Measurements from ENCODE around the gene SYNPO.

SYNPO gene

DNA sequence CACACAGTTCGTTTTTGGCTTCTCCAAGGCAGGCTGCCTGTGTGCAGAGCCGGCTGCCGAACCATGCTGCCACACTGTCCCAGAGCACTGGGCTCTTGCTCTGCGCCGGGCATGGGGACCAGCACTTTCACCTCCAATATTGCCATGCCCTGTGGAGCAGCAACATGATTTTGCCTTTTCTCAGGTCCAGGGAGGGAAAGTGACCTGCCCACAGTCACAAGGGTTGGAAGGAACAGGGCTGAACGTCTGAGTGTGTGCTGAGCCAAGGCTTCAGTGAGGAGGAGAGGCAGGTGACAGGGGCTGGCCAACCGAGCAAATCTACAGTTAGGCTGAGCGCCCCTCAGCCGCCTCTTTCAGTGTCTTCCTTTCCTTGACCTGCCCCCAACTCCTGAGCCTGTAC lies 34.0 kb upstream of the SYNPO start:
- DNase-seq (ENCODE audit: insufficient read length, low spot score) (no peak), FAIRE-seq (no peak)

DNA sequence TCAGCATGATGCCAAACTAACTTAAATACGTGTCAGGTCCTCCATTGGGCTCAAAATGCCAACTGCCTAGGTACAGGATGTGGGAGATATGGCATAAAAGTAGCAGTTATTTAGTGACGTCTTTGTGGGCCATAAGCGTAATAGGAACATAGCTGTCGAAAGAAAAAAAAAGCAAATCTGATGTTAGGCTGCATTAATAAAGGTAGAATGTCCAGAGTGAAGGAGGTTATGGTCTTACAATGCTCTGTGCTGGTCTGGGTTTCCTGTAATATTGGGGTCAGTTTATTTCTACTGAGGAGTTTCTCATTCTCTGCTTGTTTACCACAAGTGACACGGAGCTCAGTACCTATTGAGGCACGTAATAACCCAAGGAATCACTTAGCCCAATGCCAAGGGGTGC lies 33.4 kb upstream of the SYNPO start:
- FAIRE-seq: no peak
- no peak for DNase-seq (ENCODE audit: insufficient read length, low spot score)

DNA sequence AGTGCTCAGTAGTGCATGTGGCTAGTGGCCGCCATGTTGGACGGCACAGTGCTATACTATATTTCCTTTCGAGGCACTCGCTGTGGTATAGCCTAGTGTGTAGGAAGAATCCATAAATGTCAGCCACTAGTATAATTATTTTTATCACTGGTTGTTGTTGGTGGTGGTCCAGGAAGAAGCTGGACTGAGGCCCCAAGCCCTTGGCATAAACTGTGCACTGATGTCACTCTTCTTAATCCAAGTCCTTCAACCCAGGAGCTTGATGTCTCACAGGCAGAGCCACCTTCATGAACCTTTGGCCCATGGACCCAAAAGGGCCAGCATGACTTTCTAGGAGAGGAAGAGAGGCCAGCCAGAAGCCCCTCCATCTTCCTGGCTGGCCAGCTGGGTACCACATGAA lies 32.5 kb upstream of the SYNPO start:
- no peak for FAIRE-seq
- DNase-seq (ENCODE audit: insufficient read length, low spot score): no peak

DNA sequence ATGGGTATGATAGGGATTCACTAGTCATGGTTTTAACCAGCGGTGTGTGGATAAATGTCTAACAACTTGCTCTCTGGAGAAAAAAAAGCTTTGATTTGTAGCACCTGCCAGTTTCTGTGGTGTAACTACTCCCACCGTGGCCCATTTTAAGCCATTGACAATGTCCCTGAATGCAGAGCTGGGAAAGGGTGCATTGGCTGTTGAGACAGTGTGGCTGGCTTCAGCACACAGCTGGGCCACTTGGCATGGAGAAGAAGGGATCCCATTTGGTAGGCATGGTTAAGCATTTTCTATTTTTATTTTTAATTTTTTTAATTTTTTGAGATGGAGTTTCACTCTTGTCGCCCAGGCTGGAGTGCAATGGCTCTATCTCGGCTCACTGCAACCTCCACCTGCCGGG lies 31.5 kb upstream of the SYNPO start:
- FAIRE-seq: no peak
- no peak for DNase-seq (ENCODE audit: insufficient read length, low spot score)

DNA sequence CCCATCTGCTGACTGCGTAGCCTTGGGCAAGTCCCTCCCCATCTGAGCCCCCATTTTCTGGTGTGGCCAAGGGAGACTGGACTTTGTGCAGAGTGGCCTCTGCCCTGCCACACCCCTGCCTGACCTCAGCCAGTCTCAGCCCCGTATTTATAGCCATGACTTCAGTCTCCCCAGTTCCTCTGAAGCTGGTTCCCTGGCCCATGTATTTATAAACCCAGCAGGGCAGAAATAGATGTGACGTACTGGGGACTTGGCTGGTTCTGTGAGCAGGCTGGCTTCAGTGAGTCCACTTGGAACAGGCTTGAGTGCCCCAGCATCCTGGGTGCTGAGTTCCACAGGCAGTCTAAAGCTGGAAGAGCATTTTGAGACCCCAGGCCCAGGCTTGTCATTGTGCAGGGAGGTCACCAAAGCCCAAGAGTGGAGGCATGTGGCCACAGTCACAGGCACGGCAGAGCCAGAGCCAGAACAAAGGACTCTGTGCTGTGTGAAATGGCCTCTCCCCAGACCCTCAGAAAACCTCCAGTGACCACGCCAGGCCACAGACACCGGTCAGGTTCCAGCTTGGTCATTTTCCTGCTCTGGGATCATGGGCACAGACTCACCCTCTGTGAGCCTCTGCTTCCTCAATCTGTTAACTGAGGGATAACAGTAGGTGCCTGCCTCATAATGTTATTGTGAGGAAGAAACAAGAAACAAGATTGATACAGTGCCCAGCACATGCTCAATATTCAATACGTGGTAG lies 30.4 kb upstream of the SYNPO start:
- FAIRE-seq (no peak), DNase-seq (ENCODE audit: insufficient read length, low spot score) (no peak)

DNA sequence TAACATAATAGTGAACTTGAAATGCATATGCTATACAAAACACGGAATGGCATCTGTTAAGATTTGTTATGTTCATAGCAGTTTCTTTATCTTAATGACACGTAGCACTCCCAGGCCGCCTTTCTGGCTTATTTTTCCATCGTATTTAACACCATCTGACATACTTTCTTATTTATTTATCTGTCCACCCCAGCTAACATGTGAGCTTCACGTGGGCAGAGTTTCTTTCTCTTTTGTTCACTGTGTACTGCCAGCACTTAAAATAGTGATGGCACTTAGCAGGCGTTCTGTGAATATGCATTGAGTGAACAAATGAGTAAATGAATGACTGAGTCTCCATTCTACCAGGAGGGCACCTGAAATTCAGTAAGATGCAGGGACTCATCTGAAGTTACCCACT lies 29.4 kb upstream of the SYNPO start:
- DNase-seq (ENCODE audit: insufficient read length, low spot score): no peak
- FAIRE-seq: no peak

DNA sequence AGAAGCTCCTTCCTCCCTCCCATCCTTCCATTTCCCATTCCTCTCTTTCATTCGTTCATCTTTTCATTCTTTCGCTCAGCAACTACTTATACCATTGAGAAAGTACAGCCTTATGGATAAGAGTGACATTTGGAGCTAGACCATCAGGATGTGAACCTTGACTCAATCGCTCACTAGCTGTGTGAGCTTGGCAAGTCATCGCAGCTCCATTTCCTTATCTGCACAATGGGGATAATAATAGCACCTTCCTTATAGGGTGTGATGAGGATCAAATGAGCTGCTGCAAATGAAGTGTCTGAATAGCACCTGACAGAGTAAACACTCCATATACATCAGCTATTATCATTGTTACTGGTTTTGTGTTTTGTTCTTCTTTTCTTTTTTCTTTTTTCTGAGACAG lies 28.1 kb upstream of the SYNPO start:
- FAIRE-seq: no peak

DNA sequence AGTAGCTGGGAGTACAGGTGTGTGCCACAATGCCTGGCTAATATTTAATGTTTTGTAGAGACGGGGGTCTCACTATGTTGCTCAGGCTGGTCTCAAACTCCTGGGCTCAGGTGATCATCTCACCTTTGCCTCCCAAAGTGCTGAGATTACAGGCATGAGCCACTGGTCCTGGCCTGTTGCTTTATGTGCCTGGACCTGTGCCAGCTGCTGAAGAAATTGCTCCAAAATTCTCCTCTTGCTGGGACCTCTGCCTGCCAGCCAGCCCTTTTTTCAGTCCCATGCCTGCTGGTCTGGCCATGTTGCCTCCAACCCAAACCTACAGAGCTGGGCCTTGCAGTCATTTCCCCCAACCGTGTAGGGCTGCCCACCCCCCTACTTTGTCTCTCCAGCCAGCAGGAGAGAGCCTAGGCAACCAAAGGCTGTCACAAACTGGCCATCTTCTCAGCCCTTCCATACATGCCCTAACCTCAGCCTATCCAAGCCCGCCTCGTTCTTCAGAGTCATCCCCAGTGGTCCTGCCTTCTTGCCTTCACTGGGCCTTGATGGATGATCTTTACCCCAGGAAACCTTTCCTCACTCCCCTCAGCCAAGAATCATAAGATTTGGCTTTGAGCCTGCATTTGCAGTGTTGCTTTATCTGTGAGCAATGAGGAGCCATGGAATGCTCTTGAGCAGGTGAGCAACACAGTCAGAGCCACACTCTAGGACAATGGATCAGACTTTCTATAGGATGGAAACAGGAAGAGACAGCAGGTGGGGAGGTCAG lies 27.4 kb upstream of the SYNPO start:
- no peak for FAIRE-seq
- no peak for DNase-seq (ENCODE audit: insufficient read length, low spot score)

More for the DNA sequence above, 28.1 kb upstream of the SYNPO start:
- DNase-seq (ENCODE audit: insufficient read length, low spot score): no peak

DNA sequence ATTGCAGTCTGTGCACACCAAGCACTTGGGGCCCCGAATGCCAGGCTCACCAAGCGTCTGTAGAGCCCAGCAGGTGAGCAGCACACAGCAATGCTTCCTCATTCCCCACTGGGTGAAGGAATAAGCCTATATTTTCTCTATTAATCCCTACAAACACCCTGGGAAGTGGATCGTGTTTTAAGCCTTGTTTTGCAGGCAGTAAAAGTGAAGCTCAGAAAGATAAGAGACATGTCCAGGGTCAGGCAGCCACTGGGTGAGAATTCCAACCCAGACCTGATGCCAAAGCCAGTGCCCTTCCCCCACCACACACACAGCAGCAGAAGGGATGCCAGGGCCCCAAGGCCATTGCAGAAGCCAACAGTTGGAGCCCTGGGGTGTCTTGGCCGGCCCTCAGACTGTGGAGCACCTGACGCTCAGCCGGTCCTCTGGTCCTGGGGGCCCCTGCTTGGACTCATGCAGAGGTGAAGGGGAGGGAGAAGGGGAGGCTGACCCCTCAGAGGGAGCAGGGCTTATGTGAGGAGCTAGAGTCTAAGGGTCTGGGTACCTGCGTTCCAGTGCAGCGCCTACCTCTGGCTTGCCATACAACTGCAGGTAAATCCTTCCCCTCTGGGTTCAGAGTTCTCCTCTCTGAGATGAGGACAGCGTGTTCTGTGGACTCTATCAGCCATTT lies 26.3 kb upstream of the SYNPO start:
- FAIRE-seq: no peak
- DNase-seq (ENCODE audit: insufficient read length, low spot score): no peak

DNA sequence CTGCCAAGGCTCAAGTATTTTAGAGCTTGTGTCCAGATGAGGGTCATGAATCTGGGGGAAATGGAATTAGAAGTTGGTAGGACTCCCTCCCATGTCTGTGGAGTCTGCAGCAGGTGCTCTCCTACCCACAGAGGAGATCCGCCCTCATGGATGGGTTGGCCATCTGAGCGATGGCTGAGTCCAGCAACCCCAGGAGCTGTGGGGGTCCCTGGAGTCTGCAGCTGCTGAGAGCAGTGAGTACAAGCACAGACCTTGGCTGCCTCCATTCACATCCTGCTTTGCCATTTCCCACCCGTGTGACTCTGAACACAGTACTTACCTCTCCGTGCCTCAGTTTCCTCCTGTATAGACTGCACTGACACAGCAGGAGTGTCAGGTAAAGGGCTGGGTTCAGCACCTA lies 25.8 kb upstream of the SYNPO start:
- DNase-seq (ENCODE audit: insufficient read length, low spot score): no peak
- FAIRE-seq: no peak

DNA sequence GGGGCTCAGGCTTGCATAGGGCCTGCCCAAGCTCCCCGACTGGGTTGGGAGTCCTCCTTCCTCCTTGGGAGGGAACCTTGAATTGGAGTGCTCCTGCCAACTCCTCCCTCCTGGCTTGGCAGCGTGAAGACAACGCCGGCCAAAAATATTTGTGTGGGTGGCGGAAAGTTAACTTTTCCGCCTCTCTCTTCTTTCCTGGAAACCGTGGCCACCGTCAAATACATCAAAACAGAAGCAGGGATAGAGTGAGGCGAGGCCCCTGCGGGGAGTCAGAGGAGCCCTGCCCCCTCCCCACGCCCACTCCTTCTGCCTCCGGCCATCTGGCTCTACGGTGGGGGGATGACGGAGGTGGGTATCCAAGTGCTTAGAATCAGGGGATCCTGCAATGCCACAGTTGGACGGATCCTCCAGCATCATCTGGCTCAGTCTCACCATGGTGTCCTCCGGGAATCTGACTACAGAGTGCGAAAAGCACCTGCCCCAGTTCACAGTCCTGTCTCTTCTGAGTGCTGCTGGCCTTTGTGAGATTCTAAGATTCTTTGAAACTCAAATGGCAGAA lies 25.2 kb upstream of the SYNPO start:
- FAIRE-seq (no peak), DNase-seq (ENCODE audit: insufficient read length, low spot score) (no peak)

DNA sequence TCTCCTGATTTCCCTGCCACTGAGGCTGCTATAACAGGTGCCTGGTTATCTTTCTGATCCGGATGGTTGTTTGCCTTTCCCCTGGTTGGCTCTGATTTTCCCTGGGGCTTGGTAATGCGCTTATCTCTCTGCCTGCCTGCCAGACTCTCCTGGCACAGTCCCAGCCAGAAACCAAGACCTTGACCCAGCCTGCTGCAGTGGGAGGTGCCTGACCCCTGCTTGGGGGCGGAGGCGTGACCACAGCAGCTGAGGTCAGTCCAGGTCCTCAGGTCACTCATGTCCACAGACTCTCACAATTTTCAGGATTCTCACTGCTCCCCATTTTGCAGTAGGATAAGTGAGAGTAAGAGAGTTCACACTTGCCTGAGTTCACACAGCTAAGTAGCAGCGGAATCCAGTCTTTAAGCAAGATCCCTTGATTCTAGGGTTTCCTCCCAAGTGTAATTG lies 24.4 kb upstream of the SYNPO start:
- FAIRE-seq (no peak), DNase-seq (ENCODE audit: insufficient read length, low spot score) (no peak)

DNA sequence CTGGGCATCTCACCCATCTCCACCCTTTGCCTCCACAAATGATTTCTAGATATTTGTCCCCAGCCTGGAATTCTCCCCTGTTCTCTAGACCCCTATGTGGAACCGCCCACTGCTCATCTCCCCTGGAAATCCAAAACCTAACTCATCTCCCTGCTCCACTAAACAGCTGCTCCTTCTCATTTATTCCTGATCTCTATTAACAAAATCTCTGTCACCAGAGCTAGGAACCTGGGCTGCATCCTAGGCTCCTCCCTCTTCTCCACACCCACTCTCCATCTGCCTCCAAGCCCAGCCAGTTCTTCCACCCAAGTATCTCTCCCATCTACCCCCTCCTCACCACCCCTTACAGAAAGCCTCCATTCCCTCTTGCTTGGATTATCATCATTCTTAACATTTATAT lies 24.0 kb upstream of the SYNPO start:
- DNase-seq (ENCODE audit: insufficient read length, low spot score): no peak
- peak; percentile 33 for FAIRE-seq

DNA sequence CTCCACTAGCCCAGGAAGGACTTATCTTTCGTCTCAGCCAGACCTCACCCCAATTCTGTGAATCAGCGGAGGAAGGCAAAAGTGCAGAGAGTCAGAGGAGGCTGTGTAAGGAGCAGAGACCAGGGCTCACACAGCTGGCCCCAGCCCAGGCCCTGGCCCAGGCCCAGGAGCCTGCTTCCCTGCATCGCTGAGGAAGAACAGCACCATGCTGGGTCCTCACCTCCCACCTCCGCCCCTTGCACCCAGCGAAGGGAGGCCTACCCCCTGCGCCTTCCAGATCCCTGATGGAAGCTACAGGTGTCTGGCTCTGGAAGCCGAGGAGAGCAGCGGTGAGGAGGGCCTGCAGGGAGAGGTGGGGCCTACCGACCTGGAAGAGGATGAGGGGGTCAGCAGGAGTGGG lies 22.3 kb upstream of the SYNPO start:
- DNase-seq (ENCODE audit: insufficient read length, low spot score): no peak
- FAIRE-seq: no peak

DNA sequence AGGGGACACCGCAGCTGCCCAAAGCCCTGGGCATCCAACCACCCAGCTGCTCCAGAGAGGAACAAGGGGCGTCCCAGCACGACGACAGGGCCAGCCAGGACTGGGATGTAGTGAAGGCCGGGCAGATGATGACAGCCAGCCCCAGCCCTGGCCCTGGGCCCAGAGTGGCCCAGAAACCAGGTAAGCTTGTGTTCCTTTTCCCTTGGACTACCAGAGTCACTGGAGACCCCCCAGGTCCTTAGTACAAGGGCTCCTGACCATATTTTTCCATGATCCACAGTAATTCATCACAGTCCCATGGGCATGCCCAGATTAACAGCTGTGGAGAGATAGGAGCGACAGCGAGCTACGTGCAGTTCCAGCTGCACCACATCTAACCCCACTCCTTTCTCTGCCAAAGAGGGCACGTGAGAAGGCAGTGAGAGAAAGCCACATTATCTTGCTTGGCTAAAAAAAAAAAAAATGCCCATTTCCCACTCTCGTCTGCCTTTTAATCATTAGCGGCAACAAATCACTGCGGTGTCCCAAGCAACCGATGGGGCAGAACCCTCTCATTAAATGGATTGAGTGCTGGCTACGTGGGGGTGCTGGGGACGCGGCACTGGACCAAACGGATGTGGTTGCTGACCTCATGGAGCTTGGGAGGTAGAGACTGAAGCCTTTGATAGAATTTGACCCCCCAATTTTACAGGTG lies 21.7 kb upstream of the SYNPO start:
- DNase-seq (ENCODE audit: insufficient read length, low spot score) (no peak), FAIRE-seq (no peak)

DNA sequence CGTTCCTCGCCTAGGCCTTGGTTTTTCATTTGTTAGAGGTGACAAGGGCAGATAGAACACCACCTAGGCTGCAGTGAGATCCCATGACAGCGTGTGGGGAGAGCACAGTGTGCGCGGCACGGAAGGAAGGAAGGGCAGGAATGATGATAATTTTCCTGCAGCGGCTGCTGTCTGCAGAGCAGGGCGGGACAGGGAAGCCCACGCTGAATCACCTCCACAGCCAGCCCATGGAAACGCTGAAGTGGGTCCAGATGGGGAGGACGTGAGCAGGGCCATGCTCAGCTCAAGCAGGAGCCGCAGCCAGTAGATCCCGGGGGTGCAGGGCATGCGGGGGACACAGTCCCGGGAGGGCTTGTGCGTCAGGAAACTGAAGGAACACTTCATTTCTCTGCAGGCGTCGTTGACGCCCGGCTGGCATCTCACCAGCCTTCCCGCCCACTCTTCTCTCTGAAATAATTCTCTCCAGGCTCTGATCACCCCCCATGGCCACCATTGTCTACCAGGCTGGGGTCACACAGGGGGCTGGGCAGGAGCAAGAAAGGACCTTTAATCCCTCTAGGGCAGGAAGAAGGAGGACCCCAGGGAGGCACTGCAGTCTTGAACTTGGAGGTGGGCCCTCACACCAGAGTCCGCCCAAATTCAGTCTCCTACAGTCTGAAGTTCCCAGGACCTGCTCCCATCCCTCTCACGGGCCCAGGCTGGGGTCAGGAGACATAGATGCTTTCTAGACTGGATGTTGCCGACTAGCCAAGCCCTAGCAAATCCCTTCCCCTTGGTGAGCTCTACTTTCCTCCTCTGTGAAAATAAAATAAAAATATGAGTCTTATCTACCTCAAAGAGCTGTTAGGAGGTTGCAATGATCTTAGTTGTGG lies 20.9 kb upstream of the SYNPO start:
- no peak for DNase-seq (ENCODE audit: insufficient read length, low spot score)
- FAIRE-seq: no peak

DNA sequence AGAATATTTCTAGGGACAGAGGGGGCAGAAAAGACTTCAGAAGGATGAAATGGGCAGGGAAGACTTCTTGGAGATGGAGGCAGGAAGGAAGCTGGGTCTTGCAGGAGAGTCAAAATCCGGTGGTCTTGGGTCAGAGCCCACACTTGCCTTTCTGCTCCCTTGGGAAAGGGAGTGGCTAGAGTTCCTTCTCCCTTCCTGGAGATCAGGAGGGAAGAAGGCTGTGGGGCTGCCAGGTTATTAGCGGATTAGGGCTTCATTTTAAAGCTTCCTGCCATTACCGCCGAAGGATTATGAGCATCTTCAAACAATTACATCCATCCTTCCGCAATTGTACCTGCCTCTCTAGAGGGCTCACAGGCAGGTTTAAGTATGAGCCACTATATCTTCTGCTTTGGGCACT lies 19.2 kb upstream of the SYNPO start:
- FAIRE-seq: no peak

DNA sequence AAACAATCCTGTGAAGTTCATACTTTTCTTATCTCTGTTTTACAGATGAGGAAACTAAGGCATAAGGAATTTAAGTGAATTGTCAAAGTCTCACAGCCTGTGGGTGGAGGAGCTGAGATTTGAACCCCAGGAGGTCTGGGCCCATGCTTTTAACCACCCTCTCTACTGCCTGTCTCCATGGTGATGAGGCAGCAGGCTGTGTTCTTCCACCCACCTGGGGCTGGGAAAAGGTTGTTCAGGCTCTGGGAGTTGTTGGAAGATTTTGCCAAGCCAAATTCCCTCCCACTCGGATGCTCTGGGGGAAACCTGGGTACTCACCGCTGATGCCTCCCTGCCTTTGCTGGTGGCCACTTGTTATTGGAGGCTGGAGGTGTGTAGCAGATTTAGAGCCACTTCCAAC lies 18.3 kb upstream of the SYNPO start:
- no peak for FAIRE-seq
- DNase-seq (ENCODE audit: insufficient read length, low spot score): no peak

More for the DNA sequence above, 19.2 kb upstream of the SYNPO start:
- no peak for DNase-seq (ENCODE audit: insufficient read length, low spot score)

DNA sequence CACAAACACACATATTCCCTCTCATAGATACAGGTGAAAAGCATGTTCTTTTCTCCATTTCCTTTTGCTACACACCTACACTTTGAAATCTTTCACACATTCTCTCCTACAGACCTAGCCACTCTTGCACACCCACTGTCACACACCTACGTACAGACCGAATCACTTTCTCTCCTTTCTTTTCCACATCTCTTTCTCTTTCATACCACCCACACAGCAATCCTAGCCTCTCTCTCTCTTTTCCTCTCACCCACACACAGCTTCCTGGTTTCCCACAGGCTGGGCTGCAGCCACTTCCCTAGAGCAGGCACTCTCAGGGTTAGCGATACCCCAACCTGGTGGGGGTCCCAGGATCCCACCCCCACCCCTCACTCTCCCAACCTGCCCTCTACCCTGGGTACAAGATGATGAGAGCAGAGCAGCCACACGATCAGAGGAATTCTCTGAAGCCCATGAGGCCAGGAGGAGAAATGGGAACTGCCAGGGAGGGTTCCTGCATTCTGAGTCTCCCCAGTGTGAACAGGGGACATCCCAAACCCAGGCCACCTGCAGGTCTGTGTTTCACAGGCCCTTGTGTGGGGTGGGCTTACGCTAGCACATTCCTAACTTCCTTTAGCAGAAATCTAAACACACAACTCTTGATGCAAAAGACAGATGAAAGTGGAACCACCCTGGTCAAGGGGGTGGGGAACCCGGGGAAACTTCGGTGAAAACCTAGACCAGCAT lies 17.1 kb upstream of the SYNPO start:
- FAIRE-seq: peak; percentile 83

More for the DNA sequence above, 17.1 kb upstream of the SYNPO start:
- DNase-seq (ENCODE audit: insufficient read length, low spot score): no peak
